ENCODE measurements around the gene RBM10. TPM values are rescaled to one million over a fixed set of nuclear protein-coding genes. Genes with fewer than 3 reads are reported as not detected.

RBM10 gene
- total and polyA plus RNA-seq, 7 donors, result 18.2 to 33.8 (median 25.0) TPM

DNA sequence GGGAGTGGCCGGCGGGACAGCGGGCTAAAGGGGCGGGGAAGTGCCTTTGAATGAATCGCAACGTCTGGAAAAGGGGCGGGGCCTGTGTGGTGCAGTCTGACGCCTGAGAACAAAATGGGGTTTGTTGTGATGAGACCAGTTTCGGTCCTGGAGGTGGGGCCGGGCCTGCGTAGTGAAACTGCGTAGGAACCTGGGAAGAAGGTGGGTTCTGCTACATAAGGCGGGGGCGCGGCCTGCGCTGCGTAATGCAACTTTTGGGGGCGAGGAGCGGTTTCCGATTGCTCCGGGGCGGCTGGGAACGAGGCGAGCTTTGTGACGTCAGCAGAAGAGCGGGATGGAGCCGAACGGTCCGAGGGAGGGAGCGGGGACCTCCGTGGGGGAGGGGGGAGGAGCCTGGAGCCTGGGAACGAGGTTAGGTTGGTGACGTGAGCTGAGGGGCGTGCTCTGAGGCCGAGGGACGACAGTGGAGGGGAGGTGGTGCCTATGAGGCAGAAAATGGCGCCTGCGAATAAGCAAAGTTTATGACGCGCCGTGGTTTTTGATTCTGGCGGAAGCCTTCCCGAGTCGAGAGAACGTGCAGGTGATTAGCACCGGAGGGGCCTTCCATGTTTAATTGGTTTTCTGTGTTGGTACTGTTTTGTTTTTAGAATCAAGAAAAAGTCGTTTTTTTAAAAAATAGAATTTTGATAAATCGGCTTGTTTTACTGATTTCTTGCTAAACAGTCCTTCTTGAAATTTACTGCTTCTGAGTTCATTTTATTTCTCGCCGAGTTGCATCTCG, 88.5 kb downstream of the RBM10 start:
- intact Hi-C loops (cut with DNase I), result loop anchor here (2.0 kb wide), 1 partner anchor 15 kb away; the partner anchor contains the start of gene CDK16 (in 2 of the 2)
- no peaks in the 10 kb centered on the region for H3K27me3 ChIP-seq (ENCODE audit: insufficient read depth in 3 of 3, low read length in 2 of 3)
- H3K36me3 ChIP-seq (ENCODE audit: insufficient read depth in 1 of 2, low read depth in 1 of 2), result peaks cover 0 to 13% of the 10 kb centered on the region in 2 donors
- H3K9me3 ChIP-seq, result no peaks in the 10 kb centered on the region
- peak overlapping the region; percentile 71 for H3K4me3 ChIP-seq
- TF ChIP-seq, protein P1, sequence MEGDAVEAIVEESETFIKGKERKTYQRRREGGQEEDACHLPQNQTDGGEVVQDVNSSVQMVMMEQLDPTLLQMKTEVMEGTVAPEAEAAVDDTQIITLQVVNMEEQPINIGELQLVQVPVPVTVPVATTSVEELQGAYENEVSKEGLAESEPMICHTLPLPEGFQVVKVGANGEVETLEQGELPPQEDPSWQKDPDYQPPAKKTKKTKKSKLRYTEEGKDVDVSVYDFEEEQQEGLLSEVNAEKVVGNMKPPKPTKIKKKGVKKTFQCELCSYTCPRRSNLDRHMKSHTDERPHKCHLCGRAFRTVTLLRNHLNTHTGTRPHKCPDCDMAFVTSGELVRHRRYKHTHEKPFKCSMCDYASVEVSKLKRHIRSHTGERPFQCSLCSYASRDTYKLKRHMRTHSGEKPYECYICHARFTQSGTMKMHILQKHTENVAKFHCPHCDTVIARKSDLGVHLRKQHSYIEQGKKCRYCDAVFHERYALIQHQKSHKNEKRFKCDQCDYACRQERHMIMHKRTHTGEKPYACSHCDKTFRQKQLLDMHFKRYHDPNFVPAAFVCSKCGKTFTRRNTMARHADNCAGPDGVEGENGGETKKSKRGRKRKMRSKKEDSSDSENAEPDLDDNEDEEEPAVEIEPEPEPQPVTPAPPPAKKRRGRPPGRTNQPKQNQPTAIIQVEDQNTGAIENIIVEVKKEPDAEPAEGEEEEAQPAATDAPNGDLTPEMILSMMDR (IDR thresholded peaks at IDR 0.05), result no peak
- 0 to 11% (median 0%) methylated on average over 31 to 51 of the region's 51 CpGs for WGBS, 3 donors
- ATAC-seq (peak; percentile 90 to 95 (median 92)), DNase-seq (peak; percentile 90 to 98)
- H3K27ac ChIP-seq, result peak overlapping the region; percentile 91
- peaks cover 5% of the 10 kb centered on the region for H3K4me1 ChIP-seq

DNA sequence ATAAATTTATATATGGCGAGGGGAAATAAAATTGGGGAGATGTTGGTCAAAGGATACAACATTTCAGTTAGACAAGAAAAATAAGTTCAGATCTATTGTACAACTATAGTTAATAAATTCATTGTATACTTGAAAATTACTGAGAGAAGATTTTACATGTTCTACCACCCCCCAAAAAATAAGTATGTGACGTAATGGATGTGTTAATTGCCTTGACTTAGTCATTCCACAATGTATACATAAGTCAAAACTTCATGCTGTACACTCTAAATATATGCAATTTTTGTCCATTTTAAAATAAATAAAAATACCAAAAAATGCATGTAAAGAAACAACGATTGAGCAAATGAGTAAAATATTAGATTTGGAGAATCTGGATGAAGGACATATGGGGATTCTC, 89.6 kb downstream of the RBM10 start:
- 51 to 74% (median 57%) methylated on average over 3 of the region's 3 CpGs for WGBS, 3 donors
- no peaks in the 10 kb centered on the region for H3K9me3 ChIP-seq
- H3K36me3 ChIP-seq (ENCODE audit: insufficient read depth in 1 of 2, low read depth in 1 of 2), result peaks cover 0 to 6% of the 10 kb centered on the region in 2 donors
- ATAC-seq (no peak), DNase-seq (no peak)
- TF ChIP-seq, protein P1 (IDR thresholded peaks at IDR 0.05), result no peak
- peak overlapping the region; percentile 91 for H3K27ac ChIP-seq
- peaks cover 5% of the 10 kb centered on the region for H3K4me1 ChIP-seq
- no peaks in the 10 kb centered on the region for H3K27me3 ChIP-seq (ENCODE audit: insufficient read depth in 3 of 3, low read length in 2 of 3)
- intact Hi-C loops (cut with DNase I), result no loop called here
- H3K4me3 ChIP-seq, result peak overlapping the region; percentile 71

- Histone ChIP-seq H3K4me3 (no peak overlapping the region), H3K4me1 (peaks cover 5% of the 10 kb centered on the region), H3K27ac (no peak overlapping the region), H3K9me3 (no peaks in the 10 kb centered on the region), H3K27me3 (ENCODE audit: insufficient read depth in 3 of 3, low read length in 2 of 3) (no peaks in the 10 kb centered on the region), H3K36me3 (ENCODE audit: insufficient read depth in 1 of 2, low read depth in 1 of 2) (peaks cover 0 to 15% of the 10 kb centered on the region in 2 donors)
- intact Hi-C loops (cut with DNase I), result no loop called here
- TF ChIP-seq, protein P1 (IDR thresholded peaks at IDR 0.05), result no peak
- no peak for ATAC-seq
- DNase-seq, result no peak
- WGBS, 3 donors, result 44 to 76% (median 73%) methylated on average over 4 of the region's 4 CpGs
Observed at GRCh38 chrX:47235691-47236103, 90.7 kb downstream of the RBM10 start.

Other genes with a start within 250 kb of the RBM10 start
- 1 to 10 TPM; 1.3 to 2.8 (median 2.3) TPM for gene JADE3, start 232.8 kb upstream of the RBM10 start, total RNA-seq
- gene JADE3, start 232.8 kb upstream of the RBM10 start, polyA plus RNA-seq, result 1 to 10 TPM; 1.2 to 1.8 (median 1.6) TPM
- gene RGN, start 66.8 kb upstream of the RBM10 start, total RNA-seq, result 10 to 100 TPM in 1 of 4 donors, 1 to 10 TPM in 3; 4.4 to 11.9 (median 5.3) TPM
- 1 to 10 TPM in 2 of 3 donors, under 1 TPM in 1; 0.69 to 4.7 (median 4.0) TPM for gene RGN, start 66.8 kb upstream of the RBM10 start, polyA plus RNA-seq
- gene NDUFB11, start 519 bp upstream of the RBM10 start, total RNA-seq, result 100 to 1,000 TPM; 142 to 194 (median 169) TPM
- gene NDUFB11, start 519 bp upstream of the RBM10 start, polyA plus RNA-seq, result 100 to 1,000 TPM; 145 to 207 (median 201) TPM
- 100 to 1,000 TPM; 145 to 230 (median 187) TPM for gene UBA1, start 48.6 kb downstream of the RBM10 start, total RNA-seq
- gene UBA1, start 48.6 kb downstream of the RBM10 start, polyA plus RNA-seq, result 100 to 1,000 TPM in 2 of 3 donors, 10 to 100 TPM in 1; 96.2 to 120 (median 115) TPM
- gene CDK16, start 73.5 kb downstream of the RBM10 start, total RNA-seq, result 100 to 1,000 TPM; 150 to 192 (median 160) TPM
- 100 to 1,000 TPM; 104 to 124 (median 118) TPM for gene CDK16, start 73.5 kb downstream of the RBM10 start, polyA plus RNA-seq
- 10 to 100 TPM; 30.7 to 50.7 (median 35.6) TPM for gene USP11, start 87.8 kb downstream of the RBM10 start, total RNA-seq
- 10 to 100 TPM; 16.1 to 21.4 (median 21.1) TPM for gene USP11, start 87.8 kb downstream of the RBM10 start, polyA plus RNA-seq
- gene ZNF157, start 225.4 kb downstream of the RBM10 start, total RNA-seq, result not detected
- gene ZNF157, start 225.4 kb downstream of the RBM10 start, polyA plus RNA-seq, result under 1 TPM in 2 of 3 donors, not detected in 1; 0.07 to 0.17 TPM